ENCODE measurements around the gene TNFSF13.

The TNFSF13 gene

DNA sequence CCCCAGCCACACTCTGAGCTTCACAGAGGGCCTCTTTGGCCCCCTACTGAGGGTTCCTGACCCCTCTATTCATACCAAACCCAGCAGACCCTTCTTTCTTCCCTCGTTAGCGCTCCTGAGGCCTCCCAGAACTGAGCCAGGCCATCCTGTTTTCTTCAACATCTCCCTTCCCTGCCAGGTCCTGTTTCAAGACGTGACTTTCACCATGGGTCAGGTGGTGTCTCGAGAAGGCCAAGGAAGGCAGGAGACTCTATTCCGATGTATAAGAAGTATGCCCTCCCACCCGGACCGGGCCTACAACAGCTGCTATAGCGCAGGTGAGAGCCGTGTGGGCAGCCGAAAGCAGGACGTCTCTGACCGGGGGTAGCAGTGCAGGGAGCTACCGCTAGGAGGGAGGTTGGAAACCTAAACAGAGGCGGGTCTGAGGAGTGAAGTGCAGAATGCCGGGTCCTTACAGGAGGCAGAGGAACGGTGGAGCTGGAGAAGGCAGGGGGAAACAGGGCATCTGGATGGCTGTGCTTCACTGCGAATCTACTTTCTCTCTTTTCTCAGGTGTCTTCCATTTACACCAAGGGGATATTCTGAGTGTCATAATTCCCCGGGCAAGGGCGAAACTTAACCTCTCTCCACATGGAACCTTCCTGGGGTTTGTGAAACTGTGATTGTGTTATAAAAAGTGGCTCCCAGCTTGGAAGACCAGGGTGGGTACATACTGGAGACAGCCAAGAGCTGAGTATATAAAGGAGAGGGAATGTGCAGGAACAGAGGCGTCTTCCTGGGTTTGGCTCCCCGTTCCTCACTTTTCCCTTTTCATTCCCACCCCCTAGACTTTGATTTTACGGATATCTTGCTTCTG is 1.9 kb downstream of the TNFSF13 start:
- peak; percentile 56 for ATAC-seq
- peaks cover 74% of the 10 kb centered on the region for H3K4me1 Mint-ChIP-seq
- no peaks in the 10 kb centered on the region for H3K9me3 Mint-ChIP-seq
- no peaks in the 10 kb centered on the region for H3K27me3 Mint-ChIP-seq
- peak overlapping the region; percentile 98 for H3K27ac Mint-ChIP-seq
- peaks cover 19% of the 10 kb centered on the region for H3K36me3 Mint-ChIP-seq
- H3K4me3 Mint-ChIP-seq: peak overlapping the region; percentile 89

DNA sequence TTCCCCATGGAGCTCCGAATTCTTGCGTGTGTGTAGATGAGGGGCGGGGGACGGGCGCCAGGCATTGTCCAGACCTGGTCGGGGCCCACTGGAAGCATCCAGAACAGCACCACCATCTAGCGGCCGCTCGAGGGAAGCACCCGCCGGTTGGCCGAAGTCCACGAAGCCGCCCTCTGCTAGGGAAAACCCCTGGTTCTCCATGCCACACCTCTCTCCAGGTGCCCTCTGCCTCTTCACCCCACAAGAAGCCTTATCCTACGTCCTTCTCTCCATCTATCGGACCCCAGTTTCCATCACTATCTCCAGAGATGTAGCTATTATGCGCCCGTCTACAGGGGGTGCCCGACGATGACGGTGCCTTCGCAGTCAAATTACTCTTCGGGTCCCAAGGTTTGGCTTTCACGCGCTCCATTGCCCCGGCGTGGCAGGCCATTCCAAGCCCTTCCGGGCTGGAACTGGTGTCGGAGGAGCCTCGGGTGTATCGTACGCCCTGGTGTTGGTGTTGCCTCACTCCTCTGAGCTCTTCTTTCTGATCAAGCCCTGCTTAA is 2.6 kb downstream of the TNFSF13 start:
- H3K4me1 Mint-ChIP-seq: peaks cover 70% of the 10 kb centered on the region
- H3K36me3 Mint-ChIP-seq: peaks cover 26% of the 10 kb centered on the region
- peak overlapping the region; percentile 89 for H3K4me3 Mint-ChIP-seq
- no peaks in the 10 kb centered on the region for H3K27me3 Mint-ChIP-seq
- peak overlapping the region; percentile 98 for H3K27ac Mint-ChIP-seq
- peak; percentile 82 for ATAC-seq
- H3K9me3 Mint-ChIP-seq: no peaks in the 10 kb centered on the region

DNA sequence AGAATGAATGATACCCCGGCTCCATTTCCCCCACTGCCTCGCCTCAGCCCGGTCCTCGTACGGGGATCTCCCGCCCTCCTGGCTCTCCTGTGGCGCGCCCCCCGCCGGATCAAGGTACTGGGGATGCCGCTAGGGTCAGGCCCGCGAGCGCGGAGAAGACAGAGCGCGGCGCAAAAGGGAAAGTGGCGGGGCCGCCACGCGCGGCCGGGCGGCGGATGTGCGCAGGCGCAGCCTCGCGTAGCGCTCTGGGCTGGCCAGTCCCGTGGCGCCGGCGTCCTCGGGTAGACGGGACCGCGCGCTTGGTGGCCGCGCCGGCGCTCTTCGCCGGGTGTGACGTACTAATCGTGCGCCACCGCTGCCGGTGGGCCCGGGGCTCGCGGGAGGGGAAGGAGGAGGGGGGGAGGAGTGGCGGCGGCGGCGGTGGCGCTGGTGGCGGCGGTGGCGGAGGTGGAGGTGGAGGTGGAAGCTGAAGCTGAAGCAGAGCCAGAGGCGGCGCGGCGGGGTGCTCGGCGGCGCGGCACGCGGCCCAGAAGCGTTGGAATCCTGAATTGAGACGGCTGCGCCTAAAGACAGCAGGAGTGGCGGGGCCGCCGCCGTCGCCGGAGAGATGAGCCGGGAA is 3.1 kb downstream of the TNFSF13 start, which contains the start of gene SENP3:
SENP3 (plus strand) TSS at position 331 of the 619 bp plus-strand sequence. CDS start 1,158 bp downstream, outside the sequence.
- Mint-ChIP-seq H3K27ac (peak within 1 kb of the TSS; percentile 98), H3K4me3 (peak within 1 kb of the TSS; percentile 89), H3K27me3 (no peaks in the 10 kb centered on the region), H3K9me3 (no peaks in the 10 kb centered on the region), H3K36me3 (peaks cover 26% of the 10 kb centered on the region), H3K4me1 (peaks cover 66% of the 10 kb centered on the region)
- peak; percentile 89 for ATAC-seq

DNA sequence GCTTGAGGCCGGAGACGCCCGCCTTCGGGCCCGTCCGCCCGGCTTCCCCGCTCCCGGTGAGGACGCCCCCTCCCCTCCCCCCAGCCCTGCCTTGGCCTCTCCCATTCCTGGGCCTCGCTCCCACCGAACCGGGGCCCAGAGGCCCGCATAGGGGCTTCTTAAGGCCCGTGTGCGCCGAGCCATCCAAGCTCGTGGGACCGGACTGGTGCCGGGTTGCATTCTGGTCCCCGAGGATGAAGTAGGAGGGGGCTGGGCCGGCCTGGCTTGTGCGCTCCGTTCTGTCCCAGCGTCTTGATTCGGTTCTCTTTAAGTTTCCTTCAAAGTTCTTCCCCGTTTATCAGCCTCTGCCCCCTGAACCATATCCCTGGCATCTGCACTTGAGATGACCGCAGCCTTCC is 3.7 kb downstream of the TNFSF13 start:
- peaks cover 26% of the 10 kb centered on the region for H3K36me3 Mint-ChIP-seq
- H3K9me3 Mint-ChIP-seq: no peaks in the 10 kb centered on the region

DNA sequence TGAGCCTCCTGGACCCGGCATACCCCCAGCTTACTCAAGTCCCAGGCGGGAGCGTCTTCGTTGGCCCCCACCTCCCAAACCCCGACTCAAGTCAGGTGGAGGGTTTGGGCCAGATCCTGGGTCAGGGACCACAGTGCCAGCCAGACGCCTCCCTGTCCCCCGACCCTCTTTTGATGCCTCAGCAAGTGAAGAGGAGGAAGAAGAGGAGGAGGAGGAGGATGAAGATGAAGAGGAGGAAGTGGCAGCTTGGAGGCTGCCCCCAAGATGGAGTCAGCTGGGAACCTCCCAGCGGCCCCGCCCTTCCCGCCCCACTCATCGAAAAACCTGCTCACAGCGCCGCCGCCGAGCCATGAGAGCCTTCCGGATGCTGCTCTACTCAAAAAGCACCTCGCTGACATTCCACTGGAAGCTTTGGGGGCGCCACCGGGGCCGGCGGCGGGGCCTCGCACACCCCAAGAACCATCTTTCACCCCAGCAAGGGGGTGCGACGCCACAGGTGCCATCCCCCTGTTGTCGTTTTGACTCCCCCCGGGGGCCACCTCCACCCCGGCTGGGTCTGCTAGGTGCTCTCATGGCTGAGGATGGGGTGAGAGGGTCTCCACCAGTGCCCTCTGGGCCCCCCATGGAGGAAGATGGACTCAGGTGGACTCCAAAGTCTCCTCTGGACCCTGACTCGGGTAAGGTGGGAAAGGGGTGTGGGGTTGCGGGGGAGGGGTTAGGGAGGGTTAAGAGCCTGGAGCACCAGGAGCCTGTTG is 4.7 kb downstream of the TNFSF13 start:
- H3K9me3 Mint-ChIP-seq: no peaks in the 10 kb centered on the region
- peak overlapping the region; percentile 89 for H3K4me3 Mint-ChIP-seq
- no peak for ATAC-seq
- peak overlapping the region; percentile 98 for H3K27ac Mint-ChIP-seq
- peaks cover 32% of the 10 kb centered on the region for H3K36me3 Mint-ChIP-seq
- H3K27me3 Mint-ChIP-seq: no peaks in the 10 kb centered on the region
- peaks cover 59% of the 10 kb centered on the region for H3K4me1 Mint-ChIP-seq

More for the DNA sequence above, 3.7 kb downstream of the TNFSF13 start:
- Mint-ChIP-seq H3K4me3 (peak overlapping the region; percentile 89), H3K27me3 (no peaks in the 10 kb centered on the region), H3K4me1 (peaks cover 64% of the 10 kb centered on the region), H3K27ac (peak overlapping the region; percentile 98)
- ATAC-seq: no peak

DNA sequence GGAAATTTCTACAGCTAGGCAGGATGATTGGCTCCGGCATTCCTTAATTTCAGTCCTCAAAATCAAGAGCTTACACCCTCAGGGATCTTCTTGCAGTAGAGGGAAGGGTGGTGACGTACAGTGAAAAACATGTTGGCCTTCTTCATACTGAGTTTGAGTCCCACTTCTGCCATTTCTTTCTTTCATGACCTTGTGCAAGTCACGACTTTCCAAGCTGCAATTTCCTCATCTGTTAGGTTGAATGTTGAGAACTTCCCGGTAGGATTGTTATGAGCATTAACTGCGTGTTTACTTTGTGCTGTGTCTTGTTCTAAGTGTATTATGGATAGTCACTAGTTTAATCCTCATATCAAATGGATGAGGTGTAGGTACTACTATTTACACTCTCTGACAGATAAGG is 11.0 kb downstream of the TNFSF13 start:
- H3K27me3 Mint-ChIP-seq: no peaks in the 10 kb centered on the region
- peaks cover 40% of the 10 kb centered on the region for H3K4me1 Mint-ChIP-seq
- H3K27ac Mint-ChIP-seq: no peak overlapping the region
- H3K36me3 Mint-ChIP-seq: peaks cover 74% of the 10 kb centered on the region
- no peak overlapping the region for H3K4me3 Mint-ChIP-seq
- no peak for ATAC-seq
- no peaks in the 10 kb centered on the region for H3K9me3 Mint-ChIP-seq

DNA sequence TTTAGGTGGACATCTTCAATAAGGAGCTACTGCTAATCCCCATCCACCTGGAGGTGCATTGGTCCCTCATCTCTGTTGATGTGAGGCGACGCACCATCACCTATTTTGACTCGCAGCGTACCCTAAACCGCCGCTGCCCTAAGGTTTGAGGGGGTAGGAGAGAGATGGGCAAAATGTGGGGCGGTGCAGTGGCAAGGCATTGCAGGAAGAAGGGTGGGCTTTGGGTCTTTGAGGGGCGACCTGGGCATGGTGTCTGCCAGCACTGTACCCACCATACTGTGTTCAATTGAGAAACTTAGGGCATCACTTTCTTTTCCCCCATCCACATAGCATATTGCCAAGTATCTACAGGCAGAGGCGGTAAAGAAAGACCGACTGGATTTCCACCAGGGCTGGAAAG is 11.8 kb downstream of the TNFSF13 start:
- peaks cover 42% of the 10 kb centered on the region for H3K4me1 Mint-ChIP-seq

DNA sequence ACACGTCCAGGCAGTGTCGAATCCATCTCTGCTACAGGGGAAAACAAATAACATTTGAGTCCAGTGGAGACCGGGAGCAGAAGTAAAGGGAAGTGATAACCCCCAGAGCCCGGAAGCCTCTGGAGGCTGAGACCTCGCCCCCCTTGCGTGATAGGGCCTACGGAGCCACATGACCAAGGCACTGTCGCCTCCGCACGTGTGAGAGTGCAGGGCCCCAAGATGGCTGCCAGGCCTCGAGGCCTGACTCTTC is 13.7 kb downstream of the TNFSF13 start:
- Mint-ChIP-seq H3K36me3 (peaks cover 75% of the 10 kb centered on the region), H3K27ac (peak overlapping the region; percentile 99), H3K4me1 (peaks cover 55% of the 10 kb centered on the region), H3K27me3 (no peaks in the 10 kb centered on the region), H3K9me3 (no peaks in the 10 kb centered on the region), H3K4me3 (peak overlapping the region; percentile 93)
- no peak for ATAC-seq

More for the DNA sequence above, 11.8 kb downstream of the TNFSF13 start:
- Mint-ChIP-seq H3K36me3 (peaks cover 74% of the 10 kb centered on the region), H3K27ac (no peak overlapping the region), H3K9me3 (no peaks in the 10 kb centered on the region), H3K4me3 (peak overlapping the region; percentile 9), H3K27me3 (no peaks in the 10 kb centered on the region)
- no peak for ATAC-seq

DNA sequence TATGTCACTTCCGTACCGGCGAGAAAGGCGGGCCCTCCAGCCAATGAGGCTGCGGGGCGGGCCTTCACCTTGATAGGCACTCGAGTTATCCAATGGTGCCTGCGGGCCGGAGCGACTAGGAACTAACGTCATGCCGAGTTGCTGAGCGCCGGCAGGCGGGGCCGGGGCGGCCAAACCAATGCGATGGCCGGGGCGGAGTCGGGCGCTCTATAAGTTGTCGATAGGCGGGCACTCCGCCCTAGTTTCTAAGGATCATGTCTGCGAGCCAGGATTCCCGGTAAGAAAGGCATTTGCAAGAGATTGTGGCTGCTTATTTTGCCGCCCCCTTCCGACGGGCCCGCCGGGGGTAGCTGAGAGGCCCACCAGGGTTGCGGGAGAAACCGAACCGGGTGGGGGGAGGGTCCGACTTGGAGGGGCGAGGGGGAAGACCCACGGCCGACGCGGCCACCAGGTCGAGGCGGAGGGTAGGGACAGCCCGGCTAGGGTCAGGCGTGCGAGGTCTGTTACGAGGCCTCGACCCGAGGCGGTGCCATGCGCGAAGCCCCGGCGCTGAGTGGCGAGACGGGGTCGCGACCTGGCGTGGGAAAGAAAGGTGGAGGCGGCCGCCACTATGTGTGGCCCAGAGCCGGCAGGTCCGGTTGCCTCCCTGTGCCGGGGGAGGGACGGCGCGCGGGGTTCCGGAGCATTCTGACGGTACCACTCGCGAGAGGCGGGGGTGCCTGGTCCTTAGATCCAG is 14.2 kb downstream of the TNFSF13 start:
- peak overlapping the region; percentile 99 for H3K27ac Mint-ChIP-seq
- H3K36me3 Mint-ChIP-seq: peaks cover 75% of the 10 kb centered on the region
- ATAC-seq: peak; percentile 97
- no peaks in the 10 kb centered on the region for H3K9me3 Mint-ChIP-seq
- H3K4me1 Mint-ChIP-seq: peaks cover 55% of the 10 kb centered on the region
- peak overlapping the region; percentile 93 for H3K4me3 Mint-ChIP-seq
- no peaks in the 10 kb centered on the region for H3K27me3 Mint-ChIP-seq

DNA sequence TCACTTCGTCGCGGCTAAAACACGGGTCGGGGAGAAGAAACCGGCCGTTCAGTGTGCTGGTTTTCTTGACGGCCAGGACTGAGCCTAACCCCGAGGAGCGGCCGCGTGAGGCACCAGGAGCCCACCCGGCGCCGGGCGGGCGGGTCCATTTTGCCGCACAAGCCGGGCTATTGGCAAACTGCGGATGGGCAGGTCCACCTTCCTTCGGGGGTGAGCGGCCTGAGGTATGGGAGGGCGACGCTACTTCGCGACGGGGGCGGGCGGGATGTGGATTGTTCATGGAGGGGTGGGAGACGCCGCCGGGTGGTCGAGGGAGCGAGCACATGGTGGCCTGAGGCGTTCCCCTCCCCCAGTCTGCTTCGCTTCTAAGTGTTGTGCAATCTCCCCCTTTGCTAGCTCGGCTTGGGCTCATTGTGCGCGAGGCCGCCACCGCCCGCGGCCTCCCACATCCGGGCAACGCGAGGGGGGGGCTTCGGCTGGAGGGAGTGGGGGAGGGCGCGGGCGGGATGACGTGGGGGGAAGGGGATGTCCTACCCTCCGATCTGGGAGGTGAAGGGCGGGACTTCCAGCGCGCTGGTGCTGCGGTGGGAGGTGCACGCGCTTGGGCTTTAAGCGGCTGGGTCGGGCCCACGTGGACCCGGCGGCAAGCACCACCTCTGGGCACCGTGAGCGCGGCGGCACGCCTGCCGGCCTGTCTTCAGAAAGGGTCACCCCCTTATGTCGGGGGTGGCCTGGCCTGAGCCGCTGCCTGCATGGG is 15.0 kb downstream of the TNFSF13 start:
- Mint-ChIP-seq H3K4me3 (peak overlapping the region; percentile 93), H3K9me3 (no peaks in the 10 kb centered on the region), H3K4me1 (peaks cover 62% of the 10 kb centered on the region), H3K27ac (peak overlapping the region; percentile 99), H3K27me3 (no peaks in the 10 kb centered on the region), H3K36me3 (peaks cover 80% of the 10 kb centered on the region)
- ATAC-seq: peak; percentile 65

DNA sequence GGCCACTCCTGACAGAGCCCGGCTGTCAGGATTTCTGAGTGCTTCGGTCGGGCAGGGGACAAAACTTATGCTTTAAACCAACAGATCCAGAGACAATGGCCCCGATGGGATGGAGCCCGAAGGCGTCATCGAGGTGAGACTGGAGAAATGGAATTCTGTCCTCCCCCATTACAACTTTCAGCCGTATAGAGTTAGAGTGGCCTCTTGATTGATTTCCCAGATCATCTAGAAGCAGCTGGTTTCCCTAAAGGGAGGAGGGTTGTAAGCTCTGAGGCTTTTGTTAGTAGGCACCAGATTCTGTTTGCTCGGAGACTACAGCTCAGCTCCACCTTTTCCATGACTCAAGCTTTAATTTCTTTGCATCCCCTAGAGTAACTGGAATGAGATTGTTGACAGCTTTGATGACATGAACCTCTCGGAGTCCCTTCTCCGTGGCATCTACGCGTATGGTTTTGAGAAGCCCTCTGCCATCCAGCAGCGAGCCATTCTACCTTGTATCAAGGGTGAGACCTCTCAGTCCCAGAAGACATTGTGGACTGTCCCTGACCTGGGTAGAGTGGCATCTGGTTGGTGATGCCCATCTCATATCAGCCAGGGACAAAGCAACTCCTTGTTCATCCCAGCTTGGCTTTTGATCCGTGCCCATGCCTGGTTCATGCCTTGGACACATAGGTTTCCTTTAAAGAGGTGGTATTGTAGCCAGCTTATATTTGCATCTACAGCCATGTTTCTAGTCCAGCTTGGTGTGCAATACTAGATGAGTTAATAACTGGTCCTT is 15.8 kb downstream of the TNFSF13 start:
- Mint-ChIP-seq H3K36me3 (peaks cover 81% of the 10 kb centered on the region), H3K4me3 (peak overlapping the region; percentile 93), H3K4me1 (peaks cover 70% of the 10 kb centered on the region)

DNA sequence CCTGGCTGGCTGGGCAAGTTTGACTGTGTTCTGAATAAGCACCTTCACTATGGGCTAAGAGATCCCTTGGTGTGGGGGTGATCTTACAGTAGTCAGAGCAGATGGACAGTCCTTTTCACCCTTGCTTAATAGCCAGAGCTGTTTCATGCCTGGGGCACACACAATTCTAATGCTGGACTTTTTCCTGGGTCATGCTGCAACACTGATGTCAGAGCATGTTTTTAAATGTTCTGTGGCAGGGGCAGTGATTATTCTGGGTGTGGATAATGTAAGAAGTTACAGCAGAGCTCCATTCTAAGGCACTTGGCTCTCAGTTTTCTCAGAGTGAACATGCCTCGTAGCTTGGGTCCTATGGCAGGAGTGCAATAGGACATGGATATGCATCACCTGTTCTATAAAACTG is 16.9 kb downstream of the TNFSF13 start:
- Mint-ChIP-seq H3K27me3 (no peaks in the 10 kb centered on the region), H3K27ac (no peak overlapping the region), H3K4me1 (peaks cover 78% of the 10 kb centered on the region), H3K9me3 (no peaks in the 10 kb centered on the region), H3K4me3 (peak overlapping the region; percentile 93), H3K36me3 (peaks cover 72% of the 10 kb centered on the region)
- ATAC-seq: no peak

More for the DNA sequence above, 15.8 kb downstream of the TNFSF13 start:
- ATAC-seq: no peak
- H3K27ac Mint-ChIP-seq: peak overlapping the region; percentile 99
- no peaks in the 10 kb centered on the region for H3K9me3 Mint-ChIP-seq
- H3K27me3 Mint-ChIP-seq: no peaks in the 10 kb centered on the region

DNA sequence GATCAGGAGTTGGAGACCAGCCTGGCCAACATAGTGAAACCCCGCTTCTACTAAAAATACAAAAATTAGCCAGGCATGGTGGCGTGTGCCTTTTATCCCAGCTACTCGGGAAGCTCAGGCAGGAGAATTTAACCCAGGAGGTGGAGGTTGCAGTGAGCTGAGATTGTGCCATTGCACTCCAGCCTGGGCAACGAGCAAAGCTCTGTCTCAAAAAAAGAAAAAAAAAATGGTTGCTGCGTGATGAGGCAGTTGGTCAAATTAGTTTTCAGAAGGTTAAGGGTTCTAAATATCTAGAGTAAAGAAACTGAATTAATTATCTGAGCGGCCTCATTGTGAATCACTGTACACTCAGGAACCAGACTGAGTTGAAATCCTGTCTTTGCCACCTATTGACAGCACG is 17.4 kb downstream of the TNFSF13 start:
- Mint-ChIP-seq H3K27ac (no peak overlapping the region), H3K4me3 (no peak overlapping the region), H3K27me3 (no peaks in the 10 kb centered on the region), H3K9me3 (no peaks in the 10 kb centered on the region), H3K4me1 (peaks cover 78% of the 10 kb centered on the region), H3K36me3 (peaks cover 72% of the 10 kb centered on the region)
- ATAC-seq: no peak

Data from stimulated activated memory B cell treated with anti-CD40 and anti-IgM and Interleukin-4, amounts not matched to agents 10 μg/mL and 1 μg/mL and 100 μg/mL, for 72 hours (primary cell).